DMS79 treated with DMSO at 0.1 percent for 48 hours (cell line): ENCODE measurements around the gene MAGEB16.

Experiments used
- DNase-seq: peaks from one replicate; lab custom pipeline; 2025; lab: John Stamatoyannopoulos, UW

MAGEB16 gene

GRCh38 chrX:35798042-35798441 lies at the start of gene MAGEB16:
MAGEB16 (plus strand) TSS chrX:35798342; CDS start chrX:35802197, 3,855 bp downstream.
- DNase-seq: no peak

GRCh38 chrX:35773958-35774564 lies 24.1 kb upstream of the MAGEB16 start:
- DNase-seq: no peak

DNA sequence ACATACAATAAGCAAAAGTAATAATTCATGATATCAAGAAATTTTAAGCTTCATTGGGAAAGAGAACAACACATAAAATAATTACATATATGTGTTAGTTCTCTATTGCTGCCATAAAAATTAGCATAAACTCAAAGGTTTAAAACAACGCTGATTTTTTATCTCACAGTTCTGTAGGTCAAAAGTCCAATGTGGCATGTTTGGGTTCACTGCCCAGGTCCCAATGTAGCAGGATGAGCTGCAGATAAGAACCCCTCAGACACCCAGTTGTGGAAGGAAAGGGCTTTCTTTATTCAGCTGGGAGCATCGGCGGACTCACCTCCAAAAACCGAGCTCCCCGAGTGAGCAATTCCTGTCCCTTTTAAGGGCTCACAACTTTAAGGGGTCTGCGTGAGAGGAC lies 13.1 kb upstream of the MAGEB16 start:
- no peak for DNase-seq

DNA sequence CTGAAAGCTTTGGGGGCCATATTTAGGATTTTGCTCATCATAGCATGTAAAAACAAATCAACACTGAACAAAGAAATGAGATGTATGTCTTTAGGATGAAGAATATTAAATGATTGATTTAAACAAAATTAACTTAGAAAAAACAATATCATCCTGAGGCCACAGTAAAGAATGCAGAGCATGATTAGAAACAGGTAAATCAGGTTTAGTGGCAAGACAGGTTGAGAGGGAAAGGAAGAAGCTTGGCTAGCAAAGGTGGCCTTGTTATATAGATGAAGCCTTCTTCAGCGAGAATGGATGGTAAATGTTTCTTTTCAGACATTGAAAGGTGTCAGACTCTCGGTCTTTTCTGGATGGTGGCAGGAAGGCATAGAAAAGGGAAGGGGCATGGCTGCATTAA lies 11.9 kb upstream of the MAGEB16 start:
- DNase-seq: no peak

DNA sequence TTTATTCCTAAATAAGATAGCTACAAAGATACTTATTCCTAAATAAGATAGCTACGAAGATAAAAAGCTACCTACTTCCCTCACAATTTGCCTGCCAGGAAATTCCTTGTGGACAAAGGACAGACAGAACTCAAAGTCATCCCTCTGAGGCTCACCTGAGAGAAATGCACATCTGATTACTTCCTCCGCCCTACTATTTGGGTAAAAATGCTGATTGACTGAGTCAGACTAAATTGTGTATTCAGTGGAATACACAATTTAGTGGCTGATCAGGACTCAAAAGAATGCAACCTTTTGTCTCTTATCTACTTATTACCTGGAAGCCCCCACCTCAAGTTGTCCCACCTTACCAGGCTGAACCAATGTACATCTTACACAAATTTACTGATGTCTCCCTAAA lies 10.3 kb upstream of the MAGEB16 start:
- DNase-seq: no peak

DNA sequence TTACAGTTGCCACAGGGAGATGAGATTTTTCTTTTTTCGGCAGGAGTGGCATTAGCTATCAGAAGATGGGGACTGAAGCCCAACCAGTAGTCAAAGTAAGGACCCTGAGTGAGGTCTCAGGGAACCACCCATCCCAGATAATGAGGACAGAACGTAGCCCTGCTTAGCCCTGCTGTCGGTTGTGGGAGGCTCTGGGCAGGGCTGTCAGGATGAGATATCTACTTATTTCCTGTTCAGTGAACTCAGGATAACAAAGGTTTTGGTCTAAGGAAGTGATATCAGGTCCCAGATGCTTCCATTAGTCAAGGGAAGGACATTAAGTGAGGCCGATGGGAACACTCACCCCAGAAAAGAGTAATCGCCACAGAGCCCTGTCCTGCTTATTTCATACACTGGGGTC lies 2.3 kb downstream of the MAGEB16 start:
- DNase-seq: no peak

DNA sequence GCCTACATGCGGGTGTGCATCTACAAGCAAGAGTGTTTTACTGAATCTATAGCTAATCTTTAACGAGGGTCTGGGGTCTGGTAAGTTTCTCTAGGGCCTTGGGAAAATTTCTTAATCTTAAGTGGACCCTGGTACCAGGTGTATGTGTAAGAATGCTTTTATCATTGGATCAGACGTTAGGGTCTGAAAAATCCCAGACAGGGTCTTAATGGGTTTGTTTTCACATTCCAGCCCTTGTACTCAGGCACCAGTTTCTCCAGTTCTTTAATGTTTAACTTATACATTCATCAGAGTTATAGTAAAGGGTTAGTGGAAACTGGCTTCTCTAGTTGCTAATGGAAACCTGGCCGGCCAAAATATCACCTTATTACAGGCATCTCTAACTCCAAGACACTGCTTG lies 11.6 kb downstream of the MAGEB16 start:
- no peak for DNase-seq

DNA sequence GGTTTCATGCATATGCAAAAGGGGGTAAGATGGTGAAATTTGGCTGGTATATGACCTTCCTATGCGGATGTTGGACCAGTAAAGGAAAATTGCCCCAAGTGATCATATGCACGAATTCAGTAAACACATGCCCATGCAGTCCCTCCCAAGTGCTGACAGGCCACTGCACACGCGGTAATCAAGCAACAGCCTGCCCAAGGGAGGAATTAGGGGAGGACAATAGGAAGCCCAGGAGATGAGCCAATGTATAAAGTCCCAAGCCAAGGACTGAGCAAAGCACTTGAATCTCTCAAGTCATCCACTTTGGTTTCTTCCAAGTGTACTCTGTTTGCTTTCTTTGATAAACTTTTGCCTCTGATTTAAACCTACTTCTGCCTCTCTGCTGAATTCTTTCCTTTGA lies 21.1 kb downstream of the MAGEB16 start:
- no peak for DNase-seq

- DNase-seq: no peak
Measured at GRCh38 chrX:35826503-35826902, 28.4 kb downstream of the MAGEB16 start.

DNA sequence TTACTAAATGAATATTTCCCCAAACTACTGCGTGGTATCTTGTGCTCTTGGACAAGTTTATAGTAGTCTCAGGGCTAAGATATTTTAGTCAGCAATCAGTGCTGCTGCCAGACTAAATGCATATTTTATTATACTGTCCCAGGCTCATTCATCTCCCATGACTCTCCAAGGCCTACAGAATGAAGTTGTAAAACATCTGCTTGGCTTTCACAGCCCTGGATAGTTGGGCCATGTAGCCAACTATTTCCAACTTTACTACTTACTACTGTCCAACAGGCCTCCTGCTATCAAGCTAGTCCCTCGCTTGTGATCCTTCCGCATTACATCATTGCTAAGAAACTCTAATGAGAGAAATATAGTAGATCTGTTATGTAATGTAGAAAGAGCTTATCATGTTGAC lies 31.4 kb downstream of the MAGEB16 start:
- no peak for DNase-seq

DNA sequence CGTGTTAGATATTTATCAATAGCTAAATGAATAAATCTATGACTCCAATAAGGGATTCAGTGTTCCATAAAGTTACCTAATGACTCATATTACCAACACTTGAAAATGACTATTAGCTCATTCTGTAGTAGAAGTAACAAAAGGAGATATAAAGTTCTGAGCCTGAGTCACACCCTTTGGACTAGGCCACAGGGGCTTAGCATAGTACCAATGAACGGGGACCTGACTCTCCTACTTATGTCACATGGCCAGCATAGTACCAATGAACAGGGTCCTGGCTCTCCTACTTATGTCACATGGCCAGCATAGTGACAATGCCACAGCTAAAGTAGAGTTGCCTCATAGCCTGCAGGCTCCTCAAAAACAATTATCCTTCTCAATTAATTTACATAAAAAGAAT lies 43.7 kb downstream of the MAGEB16 start:
- no peak for DNase-seq

DNA sequence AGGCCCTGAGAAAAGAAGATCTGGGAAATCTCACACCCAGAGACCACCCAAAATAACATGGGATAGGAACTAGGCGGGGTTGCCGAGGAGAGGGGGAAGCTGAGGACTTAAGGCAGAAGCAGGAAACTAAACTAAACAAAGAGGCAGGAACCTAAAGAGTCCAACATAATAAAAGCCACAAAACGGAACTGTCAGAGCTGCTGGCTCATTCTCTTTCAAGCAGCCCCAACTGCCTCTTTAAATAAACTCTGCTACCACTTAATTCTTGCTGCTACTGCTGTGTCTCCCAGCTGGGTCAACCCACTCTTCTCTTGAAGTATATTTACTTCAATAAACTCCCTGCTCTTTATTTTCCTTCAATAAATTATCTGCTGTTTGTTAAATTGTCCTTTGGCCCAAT lies 44.5 kb downstream of the MAGEB16 start:
- DNase-seq: no peak

GRCh38 chrX:35847736-35848135 lies 49.6 kb downstream of the MAGEB16 start:
- DNase-seq: no peak
